Activated CD8-positive, alpha-beta T cell treated with anti-CD3 and anti-CD28 coated beads for 36 hours (primary cell): ENCODE results near the gene NEB. TPM values are rescaled to one million over a fixed set of nuclear protein-coding genes. Genes with fewer than 3 reads are reported as not detected.
"Not testable (repeated sequence)": the region's sequence is repeated elsewhere in the genome, so short reads cannot be mapped to it uniquely, and the experiment has no call there.

Source experiments
- ATAC-seq: fragments of 200-7000 bp; cut with Tn5 transposase; one replicate; pipeline ENCODE4 v1.10.0; 2021; ENCODE audit warnings: mild to moderate bottlenecking, moderate library complexity
- CTCF ChIA-PET: fragments of 350-600 bp; sonication (Branson Sonifier 250); formaldehyde crosslinking; loops from one replicate; lab custom pipeline; 2021; ENCODE audit warnings: antibody characterized with exemption; lab: Charles Lee
- POLR2A ChIA-PET: fragments of 350-600 bp; sonication (Branson Sonifier 250); formaldehyde crosslinking; loops from one replicate; lab custom pipeline; 2021; ENCODE audit warnings: antibody characterized with exemption; lab: Charles Lee
- DNase-seq: peaks from one replicate; pipeline ENCODE4 v3.0.0-alpha.2; 2020
- H3K27ac Mint-ChIP-seq: one replicate; pipeline ENCODE4 v1.8.0; 2021; ENCODE audit warnings: mild to moderate bottlenecking, mixed read lengths
- H3K27me3 Mint-ChIP-seq: one replicate; pipeline ENCODE4 v1.8.0; 2021; ENCODE audit warnings: mixed read lengths
- H3K36me3 Mint-ChIP-seq: one replicate; pipeline ENCODE4 v1.8.0; 2021; ENCODE audit warnings: low read depth, mixed read lengths
- H3K4me1 Mint-ChIP-seq: one replicate; pipeline ENCODE4 v1.8.0; 2021; ENCODE audit warnings: low read depth, mixed read lengths
- H3K4me3 Mint-ChIP-seq: one replicate; pipeline ENCODE4 v1.8.0; 2021; ENCODE audit warnings: mild to moderate bottlenecking, moderate library complexity, mixed read lengths
- H3K9me3 Mint-ChIP-seq: one replicate; pipeline ENCODE4 v1.8.0; 2021; ENCODE audit warnings: mixed read lengths
- CTCF ChIP-seq: fragments of 200-600 bp; IDR thresholded peaks from one replicate; pipeline ENCODE4 v1.8.0; 2022; ENCODE audit warnings: antibody characterized with exemption, mild to moderate bottlenecking
- intact Hi-C: fragments of 100-400 bp; cut with micrococcal nuclease; formaldehyde crosslinking; loops from one replicate; pipeline ENCODE4 v1.10.0; 2022
- total RNA-seq, 2 experiments: library from RNA; stranded (reverse); gene quantifications; one replicate each; pipeline ENCODE4 v1.2.3, GENCODE V29; 2021

Gene NEB
- total RNA-seq, 2 experiments from 2014 or later, result 0.18 to 0.34 TPM

- POLR2A ChIA-PET, result no interaction called here
- CTCF ChIA-PET, result interaction anchor here (0.9 kb wide), 1 partner anchor 348 kb away, joined by 3 read pairs; no protein-coding TSS in a partner anchor
- H3K27me3 Mint-ChIP-seq, result no peaks in the 10 kb centered on the region
- no peaks in the 10 kb centered on the region for H3K4me1 Mint-ChIP-seq
- H3K9me3 Mint-ChIP-seq, result peaks cover 2% of the 10 kb centered on the region
- DNase-seq (no peak), ATAC-seq (no peak)
- TF ChIP-seq CTCF, result no peak
- peaks cover 3% of the 10 kb centered on the region for H3K36me3 Mint-ChIP-seq
- intact Hi-C loops, result no loop called here
- H3K4me3 Mint-ChIP-seq, result no peak overlapping the region
- no peak overlapping the region for H3K27ac Mint-ChIP-seq
Measured at GRCh38 chr2:151649966-151650365, 84.3 kb downstream of the NEB start.

GRCh38 chr2:151649400-151649799 is 84.9 kb downstream of the NEB start:
- H3K27ac Mint-ChIP-seq, result no peak overlapping the region
- peaks cover 2% of the 10 kb centered on the region for H3K9me3 Mint-ChIP-seq
- ATAC-seq, result no peak
- no peak for DNase-seq
- intact Hi-C loops, result no loop called here
- ChIA-PET POLR2A (no interaction called here), CTCF (no interaction called here)
- no peak for TF ChIP-seq CTCF
- H3K4me1 Mint-ChIP-seq, result no peaks in the 10 kb centered on the region
- no peaks in the 10 kb centered on the region for H3K27me3 Mint-ChIP-seq
- H3K4me3 Mint-ChIP-seq, result no peak overlapping the region
- peaks cover 3% of the 10 kb centered on the region for H3K36me3 Mint-ChIP-seq

- H3K36me3 Mint-ChIP-seq, H3K27me3 Mint-ChIP-seq, H3K27ac Mint-ChIP-seq, H3K4me1 Mint-ChIP-seq, intact Hi-C loops, H3K9me3 Mint-ChIP-seq, ATAC-seq, H3K4me3 Mint-ChIP-seq, DNase-seq, POLR2A ChIA-PET: not testable (repeated sequence)
- CTCF ChIA-PET, result interaction anchor here (1.0 kb wide), 1 partner anchor 9 kb away, joined by 3 read pairs; no protein-coding TSS in a partner anchor
Measured at GRCh38 chr2:151646512-151646911, 87.8 kb downstream of the NEB start.

GRCh38 chr2:151644580-151644979 is 89.7 kb downstream of the NEB start:
- TF ChIP-seq CTCF, result no peak
- DNase-seq, result no peak
- no peaks in the 10 kb centered on the region for H3K27me3 Mint-ChIP-seq
- CTCF ChIA-PET, result interaction anchor here (0.6 kb wide), 1 partner anchor 12 kb away, joined by 4 read pairs; no protein-coding TSS in a partner anchor
- H3K4me1 Mint-ChIP-seq, result no peaks in the 10 kb centered on the region
- no peak overlapping the region for H3K4me3 Mint-ChIP-seq
- intact Hi-C loops, result no loop called here
- POLR2A ChIA-PET, result no interaction called here
- H3K36me3 Mint-ChIP-seq, result peaks cover 3% of the 10 kb centered on the region
- no peak overlapping the region for H3K27ac Mint-ChIP-seq
- peaks cover 2% of the 10 kb centered on the region for H3K9me3 Mint-ChIP-seq
- no peak for ATAC-seq

- CTCF ChIA-PET, H3K36me3 Mint-ChIP-seq, DNase-seq, H3K27ac Mint-ChIP-seq, ATAC-seq, H3K4me3 Mint-ChIP-seq, POLR2A ChIA-PET, H3K9me3 Mint-ChIP-seq, H3K27me3 Mint-ChIP-seq, intact Hi-C loops: not testable (repeated sequence)
- H3K4me1 Mint-ChIP-seq, result peaks cover 23% of the 10 kb centered on the region
Measured at GRCh38 chr2:151641895-151642294, 92.4 kb downstream of the NEB start.

GRCh38 chr2:151640087-151640486 is 94.2 kb downstream of the NEB start:
- H3K27me3 Mint-ChIP-seq, result no peaks in the 10 kb centered on the region
- peaks cover 28% of the 10 kb centered on the region for H3K4me1 Mint-ChIP-seq
- ATAC-seq, result no peak
- intact Hi-C loops, result no loop called here
- POLR2A ChIA-PET, result no interaction called here
- TF ChIP-seq CTCF, result no peak
- H3K9me3 Mint-ChIP-seq, result no peaks in the 10 kb centered on the region
- no peak overlapping the region for H3K27ac Mint-ChIP-seq
- H3K36me3 Mint-ChIP-seq, result peaks cover 5% of the 10 kb centered on the region
- no peak for DNase-seq
- H3K4me3 Mint-ChIP-seq, result no peak overlapping the region
- CTCF ChIA-PET, result no interaction called here
